Measurements from ENCODE around the gene CCDC88A.
"Not testable (repeated sequence)": the region's sequence is repeated elsewhere in the genome, so short reads cannot be mapped to it uniquely, and the experiment has no call there.

The CCDC88A gene

GRCh38 chr2:55419679-55420438, at the start of gene CCDC88A:
CCDC88A (minus strand) TSS chr2:55419856; CDS start chr2:55419079, 777 bp downstream.
- DNase-seq (ENCODE audit: low spot score) = peak; percentile 89

- no peak for DNase-seq (ENCODE audit: low spot score)
Measured at GRCh38 chr2:55461679-55462078, 42.0 kb upstream of the CCDC88A start.

- DNase-seq (ENCODE audit: low spot score) = no peak
Measured at GRCh38 chr2:55460562-55460961, 40.9 kb upstream of the CCDC88A start.

DNA sequence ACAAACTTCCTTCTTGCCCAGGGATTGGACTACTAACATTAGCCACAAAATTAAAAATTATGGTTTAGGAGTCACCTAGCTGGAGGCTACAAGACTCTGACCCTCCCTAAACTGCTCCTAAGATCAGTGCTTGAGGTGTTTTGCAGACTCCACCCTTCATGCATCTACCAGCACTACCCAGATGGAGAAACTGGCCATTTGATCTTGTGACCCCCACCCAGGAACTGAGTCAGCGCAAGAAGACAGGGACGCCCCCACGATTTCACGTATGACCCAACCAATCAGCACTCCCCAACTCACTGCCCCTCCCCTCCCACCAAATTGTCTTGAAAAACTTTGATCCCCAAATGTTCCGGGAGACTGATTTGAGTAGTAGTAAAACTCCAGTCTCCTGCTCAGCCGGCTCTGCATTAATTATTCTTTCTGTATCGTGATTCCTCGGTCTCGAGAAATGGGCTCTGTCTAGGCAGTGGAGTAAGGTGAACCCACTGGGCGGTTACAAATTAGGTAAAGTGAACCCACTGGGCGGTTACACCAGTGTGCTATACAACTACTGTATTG, 40.1 kb upstream of the CCDC88A start:
- no peak for DNase-seq (ENCODE audit: low spot score)

DNA sequence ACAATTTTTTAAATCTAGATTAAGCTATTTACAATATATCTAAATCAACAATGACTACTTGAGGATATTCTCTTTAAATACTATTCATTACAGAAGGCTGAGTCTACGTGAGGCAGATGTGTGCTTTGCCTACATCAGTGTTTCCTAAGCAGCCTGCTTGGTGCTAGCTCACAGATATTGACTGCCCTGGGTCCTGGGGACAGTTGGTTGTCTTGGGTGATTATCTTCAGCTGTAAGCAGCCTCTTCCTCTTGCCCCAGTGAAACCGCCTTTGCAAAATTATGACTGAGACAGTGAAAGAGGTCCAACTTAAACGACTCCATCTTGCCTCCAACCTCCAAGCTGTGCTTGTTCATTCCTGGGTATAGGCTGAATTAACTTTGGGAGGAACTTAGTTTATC, 39.6 kb upstream of the CCDC88A start:
- DNase-seq (ENCODE audit: low spot score) = no peak

- DNase-seq (ENCODE audit: low spot score) = no peak
Measured at GRCh38 chr2:55454121-55454520, 34.5 kb upstream of the CCDC88A start.

- DNase-seq (ENCODE audit: low spot score) = no peak
Measured at GRCh38 chr2:55452879-55453278, 33.2 kb upstream of the CCDC88A start.

GRCh38 chr2:55451699-55452098, 32.0 kb upstream of the CCDC88A start:
- no peak for DNase-seq (ENCODE audit: low spot score)

GRCh38 chr2:55450014-55450413, 30.4 kb upstream of the CCDC88A start:
- not testable (repeated sequence) for DNase-seq (ENCODE audit: low spot score)

- DNase-seq (ENCODE audit: low spot score) = not testable (repeated sequence)
Measured at GRCh38 chr2:55442045-55442760, 22.5 kb upstream of the CCDC88A start.

DNA sequence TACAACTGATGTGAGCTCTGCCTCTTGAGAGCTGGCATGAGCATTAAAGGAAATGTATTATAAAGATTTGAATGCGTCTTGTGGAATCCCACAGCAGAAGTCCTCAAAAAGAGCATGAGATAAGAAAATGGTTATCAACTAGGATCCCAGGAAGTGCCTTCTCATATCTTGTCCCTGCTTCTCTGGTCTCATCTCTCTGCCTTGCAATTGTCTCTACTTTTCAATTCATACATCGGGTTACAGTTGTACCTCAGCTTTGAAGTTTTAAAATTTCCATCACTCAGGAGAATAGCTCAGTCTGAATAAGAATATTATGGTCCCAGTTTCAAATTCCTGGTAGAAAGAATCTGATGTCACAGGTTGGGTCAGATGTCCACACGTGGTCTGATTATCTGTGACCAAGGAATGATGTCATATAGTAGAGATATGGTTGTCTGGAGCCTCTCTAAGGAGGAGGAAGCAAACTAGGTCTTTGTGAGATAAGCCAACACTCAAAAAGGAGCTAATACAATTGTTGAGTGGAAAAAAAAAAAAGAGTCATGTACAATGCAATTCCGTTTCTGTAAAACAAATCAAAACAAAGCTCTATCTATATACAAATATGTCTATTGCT, 21.7 kb upstream of the CCDC88A start:
- no peak for DNase-seq (ENCODE audit: low spot score)

DNA sequence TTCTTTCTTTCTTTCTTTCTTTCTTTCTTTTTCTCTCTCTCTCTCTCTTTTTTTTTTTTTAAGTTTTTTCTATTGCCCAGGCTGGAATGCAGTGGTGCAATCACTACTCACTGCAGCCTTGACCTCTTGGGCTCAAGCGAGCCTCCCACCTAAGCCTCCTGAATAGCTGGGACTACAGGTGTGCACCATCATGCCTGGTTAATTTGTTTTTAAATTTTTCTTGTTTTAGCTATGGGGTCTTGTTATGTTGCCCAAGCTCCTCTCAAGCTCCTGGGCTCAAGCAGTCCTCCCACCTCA, 19.4 kb upstream of the CCDC88A start:
- DNase-seq (ENCODE audit: low spot score) = no peak

- no peak for DNase-seq (ENCODE audit: low spot score)
Measured at GRCh38 chr2:55438391-55439100, 18.9 kb upstream of the CCDC88A start.

GRCh38 chr2:55437515-55438390, 18.1 kb upstream of the CCDC88A start:
- DNase-seq (ENCODE audit: low spot score) = no peak

- peak; percentile 37 for DNase-seq (ENCODE audit: low spot score)
Measured at GRCh38 chr2:55431982-55432627, 12.4 kb upstream of the CCDC88A start.

- no peak for DNase-seq (ENCODE audit: low spot score)
Measured at GRCh38 chr2:55430211-55430975, 10.7 kb upstream of the CCDC88A start.

DNA sequence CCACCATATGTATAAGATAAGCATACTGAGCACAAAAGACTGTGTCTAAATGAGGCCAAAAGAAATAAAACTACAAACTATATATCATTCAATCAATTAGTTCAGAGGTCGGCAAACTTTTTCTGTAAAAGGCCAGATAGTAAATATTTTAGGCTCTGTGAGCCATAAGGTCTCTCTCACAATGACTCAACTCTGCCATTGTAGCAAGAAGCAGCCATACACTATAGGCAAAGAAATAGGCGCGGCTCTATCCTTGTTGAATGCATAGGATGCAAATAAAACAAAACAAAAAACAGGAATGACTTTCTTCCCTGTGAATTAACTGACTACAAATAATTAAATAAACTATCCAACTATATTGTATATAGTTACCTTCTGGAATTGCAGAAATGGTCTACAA, 8.6 kb upstream of the CCDC88A start:
- no peak for DNase-seq (ENCODE audit: low spot score)

DNA sequence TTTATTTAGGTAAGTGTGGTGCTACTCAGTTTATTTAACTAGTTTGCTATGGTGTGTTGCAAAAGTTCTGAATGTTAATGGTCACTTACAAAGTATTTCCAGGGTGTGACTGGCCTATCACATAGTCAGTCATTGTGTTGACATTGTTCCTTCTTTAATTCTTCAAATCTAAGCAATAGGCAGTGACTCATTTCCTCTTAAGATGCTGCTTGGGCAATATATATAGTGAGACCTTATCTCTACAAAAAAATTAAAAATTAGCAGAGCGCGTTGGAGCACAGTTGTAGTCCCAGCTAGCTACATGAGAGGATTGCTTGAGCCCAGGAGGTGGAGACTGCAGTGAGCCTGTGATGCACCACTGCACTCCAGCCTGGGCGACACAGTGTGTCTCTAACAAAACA, 5.8 kb upstream of the CCDC88A start:
- DNase-seq (ENCODE audit: low spot score) = no peak

GRCh38 chr2:55422876-55423665, 3.4 kb upstream of the CCDC88A start:
- no peak for DNase-seq (ENCODE audit: low spot score)
